Transverse colon (tissue), 4 donors: ENCODE measurements around the gene PROX1.

Experiments used
- POLR2A ChIP-seq: fragments of 450-650 bp; IDR thresholded peaks from one replicate; pipeline ENCODE4 v1.6.1; 2016; ENCODE audit warnings: antibody characterized with exemption, mild to moderate bottlenecking, moderate library complexity
- POLR2AphosphoS5 ChIP-seq, 3 donors: sonication (generic); formaldehyde crosslinking; IDR thresholded peaks; one replicate each; pipeline ENCODE4 v1.6.1; 2016; ENCODE audit warnings: antibody characterized with exemption in 3 of 3
- TF ChIP-seq, protein P1 (sequence below), 5 experiments: fragments of 200-600 bp in 3 of 5; fragments of 450-650 bp in 2 of 5; sonication (generic) in 3 of 5; IDR thresholded peaks; 1 replicate in 2 of 5; 2 replicates in 3 of 5; pipeline ENCODE4 v1.5.1; 2016 to 2017; ENCODE audit warnings: antibody characterized with exemption in 5 of 5, inconsistent platforms in 3 of 5, mild to moderate bottlenecking in 2 of 5, moderate library complexity in 1 of 5

DNA sequence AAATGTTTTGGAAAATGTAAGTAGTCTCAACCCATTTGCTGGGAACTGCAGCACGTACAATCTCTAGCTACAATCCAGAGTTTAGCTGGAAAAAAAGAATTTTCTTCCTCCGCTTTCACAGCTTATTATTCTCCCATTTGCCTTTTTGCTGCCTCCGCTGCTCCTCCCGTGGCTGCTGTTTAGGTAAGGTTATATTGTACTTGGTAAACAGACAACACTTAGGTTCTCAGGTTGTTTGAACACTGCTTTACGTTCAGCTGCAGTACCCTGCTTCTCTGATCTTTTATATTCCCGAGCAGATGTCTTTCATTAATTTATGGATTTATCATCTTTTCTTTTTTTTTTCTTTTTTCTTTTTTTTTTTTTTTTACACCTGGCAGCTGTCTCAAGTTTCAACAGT, 14.3 kb downstream of the PROX1 start:
- TF ChIP-seq, protein P1, sequence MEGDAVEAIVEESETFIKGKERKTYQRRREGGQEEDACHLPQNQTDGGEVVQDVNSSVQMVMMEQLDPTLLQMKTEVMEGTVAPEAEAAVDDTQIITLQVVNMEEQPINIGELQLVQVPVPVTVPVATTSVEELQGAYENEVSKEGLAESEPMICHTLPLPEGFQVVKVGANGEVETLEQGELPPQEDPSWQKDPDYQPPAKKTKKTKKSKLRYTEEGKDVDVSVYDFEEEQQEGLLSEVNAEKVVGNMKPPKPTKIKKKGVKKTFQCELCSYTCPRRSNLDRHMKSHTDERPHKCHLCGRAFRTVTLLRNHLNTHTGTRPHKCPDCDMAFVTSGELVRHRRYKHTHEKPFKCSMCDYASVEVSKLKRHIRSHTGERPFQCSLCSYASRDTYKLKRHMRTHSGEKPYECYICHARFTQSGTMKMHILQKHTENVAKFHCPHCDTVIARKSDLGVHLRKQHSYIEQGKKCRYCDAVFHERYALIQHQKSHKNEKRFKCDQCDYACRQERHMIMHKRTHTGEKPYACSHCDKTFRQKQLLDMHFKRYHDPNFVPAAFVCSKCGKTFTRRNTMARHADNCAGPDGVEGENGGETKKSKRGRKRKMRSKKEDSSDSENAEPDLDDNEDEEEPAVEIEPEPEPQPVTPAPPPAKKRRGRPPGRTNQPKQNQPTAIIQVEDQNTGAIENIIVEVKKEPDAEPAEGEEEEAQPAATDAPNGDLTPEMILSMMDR (IDR thresholded peaks at IDR 0.05) = no peak
- TF ChIP-seq POLR2AphosphoS5 (IDR thresholded peaks at IDR 0.05) = no peak
- no peak for TF ChIP-seq POLR2A
